Measurements from ENCODE around the gene NIBAN1. TPM values are rescaled to one million over a fixed set of nuclear protein-coding genes. Genes with fewer than 3 reads are reported as not detected.

NIBAN1 gene
- total RNA-seq, 1 experiment from 2014 or later, result 20.8 TPM

- no peaks in the 10 kb centered on the region for H3K36me3 Mint-ChIP-seq (ENCODE audit: insufficient read depth, unreplicated experiment)
- intact Hi-C loops (cut with micrococcal nuclease; ENCODE audit: unreplicated experiment), result no loop called here
- DNase-seq, result no peak
- Histone ChIP-seq H3K36me3 (ENCODE audit: control insufficient read depth, insufficient read depth, low read length) (no peaks in the 10 kb centered on the region), H3K4me1 (no peaks in the 10 kb centered on the region), H3K9me3 (no peaks in the 10 kb centered on the region), H3K27me3 (replicated peaks; ENCODE audit: control insufficient read depth, insufficient read depth, low read length) (no peaks in the 10 kb centered on the region), H3K4me3 (ENCODE audit: low read depth, low read length) (no peak overlapping the region)
- H3K4me1 Mint-ChIP-seq (ENCODE audit: low read depth, unreplicated experiment), result no peaks in the 10 kb centered on the region
- ChIA-PET POLR2A (interaction anchor here (0.6 kb wide), 1 partner anchor 156 kb away, joined by 3 read pairs; no protein-coding TSS in a partner anchor), CTCF (interaction anchor here (0.6 kb wide), 1 partner anchor 182 kb away, joined by 3 read pairs; no protein-coding TSS in a partner anchor)
- H3K27ac Mint-ChIP-seq (ENCODE audit: unreplicated experiment), result no peak overlapping the region
- H3K9me3 Mint-ChIP-seq (ENCODE audit: unreplicated experiment), result no peaks in the 10 kb centered on the region
- BruUV-seq (replicated peaks), result no TSS peak
- TF ChIP-seq CTCF (IDR thresholded peaks at IDR 0.05; ENCODE audit: insufficient read depth in 1 of 2, low read depth in 1 of 2, low read length in 1 of 2, severe bottlenecking in 1 of 2, unreplicated experiment in 1 of 2), result no peak
- H3K4me3 Mint-ChIP-seq (ENCODE audit: unreplicated experiment), result no peak overlapping the region
- peaks cover 11% of the 10 kb centered on the region for H3K27me3 Mint-ChIP-seq (ENCODE audit: insufficient read depth, unreplicated experiment)
Measured at GRCh38 chr1:184947497-184948256, 26.6 kb downstream of the NIBAN1 start.

- BruUV-seq (replicated peaks), result no TSS peak
- TF ChIP-seq CTCF (IDR thresholded peaks at IDR 0.05; ENCODE audit: insufficient read depth in 1 of 2, low read depth in 1 of 2, low read length in 1 of 2, severe bottlenecking in 1 of 2, unreplicated experiment in 1 of 2), result no peak
- Histone ChIP-seq H3K27me3 (replicated peaks; ENCODE audit: control insufficient read depth, insufficient read depth, low read length) (no peaks in the 10 kb centered on the region), H3K36me3 (ENCODE audit: control insufficient read depth, insufficient read depth, low read length) (no peaks in the 10 kb centered on the region), H3K4me1 (no peaks in the 10 kb centered on the region), H3K4me3 (ENCODE audit: low read depth, low read length) (no peak overlapping the region), H3K9me3 (no peaks in the 10 kb centered on the region)
- Mint-ChIP-seq H3K36me3 (ENCODE audit: insufficient read depth, unreplicated experiment) (no peaks in the 10 kb centered on the region), H3K27me3 (ENCODE audit: insufficient read depth, unreplicated experiment) (peaks cover 11% of the 10 kb centered on the region), H3K4me3 (ENCODE audit: unreplicated experiment) (no peak overlapping the region), H3K27ac (ENCODE audit: unreplicated experiment) (no peak overlapping the region), H3K9me3 (ENCODE audit: unreplicated experiment) (no peaks in the 10 kb centered on the region), H3K4me1 (ENCODE audit: low read depth, unreplicated experiment) (no peaks in the 10 kb centered on the region)
- DNase-seq, result no peak
- ChIA-PET POLR2A (no interaction called here), CTCF (no interaction called here)
- intact Hi-C loops (cut with micrococcal nuclease; ENCODE audit: unreplicated experiment), result no loop called here
Measured at GRCh38 chr1:184945678-184946412, 28.5 kb downstream of the NIBAN1 start.

GRCh38 chr1:184945029-184945428 is 29.3 kb downstream of the NIBAN1 start:
- Mint-ChIP-seq H3K36me3 (ENCODE audit: insufficient read depth, unreplicated experiment) (no peaks in the 10 kb centered on the region), H3K27ac (ENCODE audit: unreplicated experiment) (no peak overlapping the region), H3K9me3 (ENCODE audit: unreplicated experiment) (no peaks in the 10 kb centered on the region), H3K4me1 (ENCODE audit: low read depth, unreplicated experiment) (no peaks in the 10 kb centered on the region), H3K4me3 (ENCODE audit: unreplicated experiment) (no peak overlapping the region), H3K27me3 (ENCODE audit: insufficient read depth, unreplicated experiment) (peaks cover 11% of the 10 kb centered on the region)
- CTCF ChIA-PET, result no interaction called here
- no peaks in the 10 kb centered on the region for H3K4me1 ChIP-seq
- no peaks in the 10 kb centered on the region for H3K27me3 ChIP-seq (replicated peaks; ENCODE audit: control insufficient read depth, insufficient read depth, low read length)
- DNase-seq, result no peak
- TF ChIP-seq CTCF (IDR thresholded peaks at IDR 0.05; ENCODE audit: insufficient read depth in 1 of 2, low read depth in 1 of 2, low read length in 1 of 2, severe bottlenecking in 1 of 2, unreplicated experiment in 1 of 2), result no peak
- H3K36me3 ChIP-seq (ENCODE audit: control insufficient read depth, insufficient read depth, low read length), result no peaks in the 10 kb centered on the region
- no TSS peak for BruUV-seq (replicated peaks)
- H3K9me3 ChIP-seq, result no peaks in the 10 kb centered on the region
- POLR2A ChIA-PET, result no interaction called here
- intact Hi-C loops (cut with micrococcal nuclease; ENCODE audit: unreplicated experiment), result no loop called here
- no peak overlapping the region for H3K4me3 ChIP-seq (ENCODE audit: low read depth, low read length)

Data from Caco-2 (cell line).